Spleen (tissue), 7 donors: ENCODE results near the gene FOSB.

ENCODE experiments used
- CTCF ChIP-seq, 11 experiments: fragments of 200-600 bp in 7 of 11; fragments of 450-650 bp in 4 of 11; sonication (generic) in 4 of 11; IDR thresholded peaks in 8 of 11; conservative IDR thresholded peaks in 3 of 11; 1 replicate in 7 of 11; 2 replicates in 4 of 11; pipeline versions ENCODE4 v1.4.0 to v1.8.0; 2016 to 2021; ENCODE audit warnings: antibody characterized with exemption in 11 of 11, inconsistent platforms in 4 of 11, mild to moderate bottlenecking in 1 of 11
- POLR2A ChIP-seq, 3 donors: fragments of 450-650 bp; IDR thresholded peaks; one replicate each; pipeline ENCODE4 v1.5.1; 2017; ENCODE audit warnings: antibody characterized with exemption in 3 of 3, mild to moderate bottlenecking in 1 of 3
- donor health status: DM: no; HTN: no; CAD: no; lungs with moderate emphysema.
- donor health status: DM: no; HTN: no; CAD: no.
- donor health status: DM: no; HTN: no; CAD: no.

DNA sequence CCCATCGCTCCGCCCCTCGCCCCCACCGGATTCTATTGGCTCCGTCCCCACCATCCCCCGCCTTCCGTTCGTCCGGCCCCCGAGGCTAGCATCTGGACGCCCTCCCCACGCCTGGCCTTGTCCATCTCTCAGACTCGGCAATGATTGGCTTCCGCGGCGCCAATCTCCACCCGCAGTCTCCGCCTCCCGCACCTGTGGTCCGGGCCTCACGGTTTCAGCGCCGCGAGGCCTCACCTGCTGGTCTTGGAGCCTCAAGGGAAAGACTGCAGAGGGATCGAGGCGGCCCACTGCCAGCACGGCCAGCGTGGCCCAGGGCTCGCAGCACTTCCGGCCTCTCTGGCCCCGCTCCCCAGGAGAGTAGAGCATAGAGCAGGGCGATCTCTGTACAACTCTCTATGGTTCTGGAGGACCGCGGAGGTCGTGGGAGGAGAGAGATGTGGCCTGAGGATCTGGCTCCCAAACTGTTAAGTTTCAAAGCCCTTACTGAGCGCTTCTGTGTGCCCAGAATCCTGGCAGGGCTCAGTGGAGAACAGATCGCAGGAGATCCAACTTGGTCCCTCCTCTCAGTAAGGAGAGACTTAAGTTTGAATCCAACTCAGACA is 44.1 kb upstream of the FOSB start, which contains the start of gene ERCC1:
- TF ChIP-seq CTCF (IDR thresholded peaks at IDR 0.05 in 8 of 11, conservative IDR thresholded peaks at IDR 0.05 in 3 of 11) (no peak), POLR2A (IDR thresholded peaks at IDR 0.05) (peak in 2 of 3 donors; percentile 37 to 47)
